OCI-LY1 (cell line): Measurements from ENCODE around the gene MAPK1.

ENCODE experiments used
- EZH2 ChIP-seq: fragments of 200-600 bp; sonication (generic), shearing (Covaris generic); IDR thresholded peaks from 2 replicates; pipeline ENCODE4 v1.8.0; 2017; ENCODE audit warnings: borderline replicate concordance, mixed run types, mild to moderate bottlenecking, antibody characterized with exemption, low read length, moderate library complexity, mixed read lengths
- TF ChIP-seq, protein P1 (sequence below): fragments of 200-600 bp; sonication (generic), shearing (Covaris generic); IDR thresholded peaks from 2 replicates; pipeline ENCODE4 v1.5.1; 2017; ENCODE audit warnings: mild to moderate bottlenecking, antibody characterized with exemption, low read length, moderate library complexity, mixed read lengths

DNA sequence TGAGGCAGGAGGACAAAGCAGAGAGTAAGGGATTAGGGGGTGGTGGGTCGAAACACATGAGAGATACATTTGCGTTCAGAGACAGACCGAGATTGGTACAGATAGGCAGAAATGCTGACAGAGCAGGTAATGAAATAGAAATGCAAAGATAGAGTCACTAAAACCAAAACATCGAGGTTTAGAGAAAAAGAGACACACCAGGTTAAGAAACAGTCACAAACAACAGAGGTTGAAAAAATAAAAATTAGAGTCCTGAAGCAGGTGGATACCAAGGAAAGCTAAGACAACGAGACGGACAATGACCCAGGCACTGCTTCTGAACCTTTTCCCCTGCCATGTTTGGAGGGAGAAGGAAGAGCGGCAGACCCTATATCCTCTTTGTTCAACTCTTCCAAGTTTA lies 1.2 kb upstream of the MAPK1 start:
- TF ChIP-seq, protein P1, sequence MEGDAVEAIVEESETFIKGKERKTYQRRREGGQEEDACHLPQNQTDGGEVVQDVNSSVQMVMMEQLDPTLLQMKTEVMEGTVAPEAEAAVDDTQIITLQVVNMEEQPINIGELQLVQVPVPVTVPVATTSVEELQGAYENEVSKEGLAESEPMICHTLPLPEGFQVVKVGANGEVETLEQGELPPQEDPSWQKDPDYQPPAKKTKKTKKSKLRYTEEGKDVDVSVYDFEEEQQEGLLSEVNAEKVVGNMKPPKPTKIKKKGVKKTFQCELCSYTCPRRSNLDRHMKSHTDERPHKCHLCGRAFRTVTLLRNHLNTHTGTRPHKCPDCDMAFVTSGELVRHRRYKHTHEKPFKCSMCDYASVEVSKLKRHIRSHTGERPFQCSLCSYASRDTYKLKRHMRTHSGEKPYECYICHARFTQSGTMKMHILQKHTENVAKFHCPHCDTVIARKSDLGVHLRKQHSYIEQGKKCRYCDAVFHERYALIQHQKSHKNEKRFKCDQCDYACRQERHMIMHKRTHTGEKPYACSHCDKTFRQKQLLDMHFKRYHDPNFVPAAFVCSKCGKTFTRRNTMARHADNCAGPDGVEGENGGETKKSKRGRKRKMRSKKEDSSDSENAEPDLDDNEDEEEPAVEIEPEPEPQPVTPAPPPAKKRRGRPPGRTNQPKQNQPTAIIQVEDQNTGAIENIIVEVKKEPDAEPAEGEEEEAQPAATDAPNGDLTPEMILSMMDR, result no peak
- TF ChIP-seq EZH2, result no peak
